Endothelial cell of umbilical vein (primary cell): ENCODE data around the gene BOD1L1.

Source experiments
- EZH2 ChIP-seq: IDR thresholded peaks from 2 replicates; pipeline ENCODE4 v1.6.1; 2012; ENCODE audit warnings: borderline replicate concordance, low read depth, mild to moderate bottlenecking, moderate library complexity, low read length, inconsistent platforms; ENCODE audit not compliant: severe bottlenecking
- FOS ChIP-seq: IDR thresholded peaks from 2 replicates; pipeline ENCODE4 v1.6.1; 2011; ENCODE audit warnings: mild to moderate bottlenecking, low read length, moderate library complexity, borderline replicate concordance; ENCODE audit not compliant: insufficient read depth
- GATA2 ChIP-seq: IDR thresholded peaks from 2 replicates; pipeline ENCODE4 v1.7.0; 2011; ENCODE audit warnings: low read depth, mild to moderate bottlenecking, moderate library complexity, mixed read lengths, low read length; ENCODE audit not compliant: insufficient read length, insufficient read depth
- JUN ChIP-seq: IDR thresholded peaks from 2 replicates; pipeline ENCODE4 v1.6.1; 2011; ENCODE audit warnings: borderline replicate concordance, low read depth; ENCODE audit not compliant: insufficient read length, insufficient read depth
- MYC ChIP-seq: IDR thresholded peaks from one replicate; pipeline ENCODE4 v1.6.1; 2011; ENCODE audit warnings: mild to moderate bottlenecking, low read depth, low read length
- POLR2A ChIP-seq: IDR thresholded peaks from 2 replicates; pipeline ENCODE4 v1.6.1; 2012; ENCODE audit warnings: low read depth, mild to moderate bottlenecking, control low read depth, low read length
- POLR2AphosphoS5 ChIP-seq: IDR thresholded peaks from 2 replicates; pipeline ENCODE4 v1.6.1; 2012; ENCODE audit warnings: low read depth, mild to moderate bottlenecking, control low read depth, low read length, moderate library complexity; ENCODE audit not compliant: insufficient read depth
- TF ChIP-seq, protein P1 (sequence below), 2 donors: IDR thresholded peaks; 1 replicate in 1 of 2; 2 replicates in 1 of 2; pipeline ENCODE4 v1.5.1; 2011; ENCODE audit warnings: low read length in 2 of 2, mild to moderate bottlenecking in 2 of 2, moderate library complexity in 2 of 2, control low read depth in 1 of 2, inconsistent platforms in 1 of 2, low read depth in 1 of 2; ENCODE audit not compliant: insufficient read depth in 1 of 2; ENCODE audit errors: extremely low read depth in 1 of 2
- TF ChIP-seq, protein P2 (sequence below): IDR thresholded peaks from 2 replicates; pipeline ENCODE4 v1.6.1; 2011; ENCODE audit not compliant: insufficient read depth, insufficient read length

DNA sequence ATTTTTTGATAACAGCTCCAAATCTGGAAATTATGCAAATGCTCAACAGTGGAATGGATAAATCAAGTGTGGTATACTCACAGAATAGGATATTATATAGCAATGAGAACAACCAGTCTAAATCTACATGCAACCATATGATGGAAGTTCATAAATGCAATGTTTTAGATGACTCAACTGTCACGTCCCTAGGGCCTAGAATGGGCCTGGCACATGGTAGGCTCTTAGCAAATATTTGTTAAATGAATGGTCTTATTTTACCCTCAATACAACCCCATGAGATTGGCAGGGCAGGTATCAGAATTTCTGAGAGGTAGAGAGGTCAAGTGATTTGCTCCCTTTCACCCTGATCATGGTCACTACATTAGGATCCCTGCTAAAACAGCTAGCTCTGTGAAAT is 68.6 kb downstream of the BOD1L1 start:
- TF ChIP-seq, protein P1, sequence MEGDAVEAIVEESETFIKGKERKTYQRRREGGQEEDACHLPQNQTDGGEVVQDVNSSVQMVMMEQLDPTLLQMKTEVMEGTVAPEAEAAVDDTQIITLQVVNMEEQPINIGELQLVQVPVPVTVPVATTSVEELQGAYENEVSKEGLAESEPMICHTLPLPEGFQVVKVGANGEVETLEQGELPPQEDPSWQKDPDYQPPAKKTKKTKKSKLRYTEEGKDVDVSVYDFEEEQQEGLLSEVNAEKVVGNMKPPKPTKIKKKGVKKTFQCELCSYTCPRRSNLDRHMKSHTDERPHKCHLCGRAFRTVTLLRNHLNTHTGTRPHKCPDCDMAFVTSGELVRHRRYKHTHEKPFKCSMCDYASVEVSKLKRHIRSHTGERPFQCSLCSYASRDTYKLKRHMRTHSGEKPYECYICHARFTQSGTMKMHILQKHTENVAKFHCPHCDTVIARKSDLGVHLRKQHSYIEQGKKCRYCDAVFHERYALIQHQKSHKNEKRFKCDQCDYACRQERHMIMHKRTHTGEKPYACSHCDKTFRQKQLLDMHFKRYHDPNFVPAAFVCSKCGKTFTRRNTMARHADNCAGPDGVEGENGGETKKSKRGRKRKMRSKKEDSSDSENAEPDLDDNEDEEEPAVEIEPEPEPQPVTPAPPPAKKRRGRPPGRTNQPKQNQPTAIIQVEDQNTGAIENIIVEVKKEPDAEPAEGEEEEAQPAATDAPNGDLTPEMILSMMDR (IDR thresholded peaks at IDR 0.05; ENCODE audit: extremely low read depth in 1 of 2, insufficient read depth in 1 of 2, low read depth in 1 of 2, low read length in 2 of 2), result no peak
- no peak for TF ChIP-seq POLR2A
- TF ChIP-seq POLR2AphosphoS5, result no peak
- TF ChIP-seq EZH2, result no peak
- TF ChIP-seq MYC, result no peak
- TF ChIP-seq, protein P2, sequence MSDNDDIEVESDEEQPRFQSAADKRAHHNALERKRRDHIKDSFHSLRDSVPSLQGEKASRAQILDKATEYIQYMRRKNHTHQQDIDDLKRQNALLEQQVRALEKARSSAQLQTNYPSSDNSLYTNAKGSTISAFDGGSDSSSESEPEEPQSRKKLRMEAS, result no peak
- no peak for TF ChIP-seq GATA2
- TF ChIP-seq FOS, result no peak
- TF ChIP-seq JUN, result no peak
